Peyer's patch (tissue), 4 donors: ENCODE results near the gene ZFHX3. TPM values are rescaled to one million over a fixed set of nuclear protein-coding genes. Genes with fewer than 3 reads are reported as not detected.

ENCODE experiments used
- DNase-seq, 3 donors: peaks; one replicate each; pipeline ENCODE4 v3.0.0-alpha.2; 2017 to 2019
- H3K27ac ChIP-seq, 4 donors: fragments of 200-600 bp; sonication (generic); one replicate each; pipeline ENCODE4 v1.5.1; 2016 to 2019
- H3K27me3 ChIP-seq, 2 donors: fragments of 200-600 bp; sonication (generic); one replicate each; pipeline ENCODE4 v1.5.1; 2019
- H3K36me3 ChIP-seq, 3 donors: fragments of 200-600 bp; sonication (generic); one replicate each; pipeline ENCODE4 v1.5.1; 2016 to 2019
- H3K4me1 ChIP-seq, 4 donors: fragments of 200-600 bp; sonication (generic); one replicate each; pipeline ENCODE4 v1.5.1; 2016 to 2019
- H3K4me3 ChIP-seq, 4 donors: fragments of 200-600 bp; sonication (generic); 1 replicate in 3 of 4; 2 replicates in 1 of 4; pipeline ENCODE4 v1.5.1; 2016 to 2019; ENCODE audit warnings: mild to moderate bottlenecking in 1 of 4
- H3K9me3 ChIP-seq, 4 donors: fragments of 200-600 bp; sonication (generic); one replicate each; pipeline ENCODE4 v1.5.1; 2016 to 2019; ENCODE audit warnings: mild to moderate bottlenecking in 1 of 4
- CTCF ChIP-seq, 6 experiments: fragments of 450-650 bp in 4 of 6; fragments of 200-600 bp in 2 of 6; sonication (generic) in 1 of 6; IDR thresholded peaks; one replicate each; pipeline ENCODE4 v1.5.1; 2017 to 2019; ENCODE audit warnings: antibody characterized with exemption in 6 of 6, mild to moderate bottlenecking in 3 of 6, moderate library complexity in 1 of 6
- POLR2A ChIP-seq, 2 donors: fragments of 450-650 bp; IDR thresholded peaks; one replicate each; pipeline ENCODE4 v1.5.1; 2017; ENCODE audit warnings: antibody characterized with exemption in 2 of 2, mild to moderate bottlenecking in 2 of 2, moderate library complexity in 2 of 2
- total RNA-seq, 4 donors: library from RNA; depleted of rRNA; stranded (reverse); fragments of >200 nt; gene quantifications; one replicate each; pipeline ENCODE4 v1.1.0, GENCODE V29; 2016

The ZFHX3 gene
- total RNA-seq, 4 donors from 2014 or later, result 6.3 to 39.6 (median 14.6) TPM

- no peak for TF ChIP-seq CTCF (IDR thresholded peaks at IDR 0.05)
- TF ChIP-seq POLR2A (IDR thresholded peaks at IDR 0.05), result no peak
- no peaks in the 10 kb centered on the region for H3K27me3 ChIP-seq
- DNase-seq, result no peak
- H3K36me3 ChIP-seq, result no peaks in the 10 kb centered on the region
- no peaks in the 10 kb centered on the region for H3K9me3 ChIP-seq
- H3K4me1 ChIP-seq, result peaks cover 0 to 8% (median 0%) of the 10 kb centered on the region in 4 donors
- H3K27ac ChIP-seq, result no peak overlapping the region
- no peak overlapping the region for H3K4me3 ChIP-seq
These were observed 137.1 kb downstream of the ZFHX3 start for GRCh38 chr16:72910875-72911274.

DNA sequence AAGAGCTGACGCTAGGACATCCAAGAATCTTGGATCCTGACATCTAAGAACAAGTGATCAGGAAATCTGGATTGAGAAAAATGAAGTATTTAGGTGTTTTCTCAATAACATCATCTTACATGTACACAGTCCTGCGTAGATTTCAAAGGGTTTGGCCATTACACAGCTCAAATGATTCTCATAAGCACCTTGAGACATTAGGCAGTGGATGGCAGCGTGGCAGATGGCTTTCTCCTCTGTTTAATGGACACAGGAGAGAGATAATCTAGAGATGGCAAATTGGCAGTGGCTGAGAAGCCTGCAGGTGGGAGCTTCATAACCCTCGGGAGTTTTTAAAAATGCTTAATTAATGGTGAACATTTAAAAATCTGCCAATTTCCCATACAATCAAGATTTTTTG is 137.5 kb downstream of the ZFHX3 start:
- TF ChIP-seq POLR2A (IDR thresholded peaks at IDR 0.05) (no peak), CTCF (IDR thresholded peaks at IDR 0.05) (no peak)
- DNase-seq, result no peak
- H3K4me3 ChIP-seq, result no peak overlapping the region

DNA sequence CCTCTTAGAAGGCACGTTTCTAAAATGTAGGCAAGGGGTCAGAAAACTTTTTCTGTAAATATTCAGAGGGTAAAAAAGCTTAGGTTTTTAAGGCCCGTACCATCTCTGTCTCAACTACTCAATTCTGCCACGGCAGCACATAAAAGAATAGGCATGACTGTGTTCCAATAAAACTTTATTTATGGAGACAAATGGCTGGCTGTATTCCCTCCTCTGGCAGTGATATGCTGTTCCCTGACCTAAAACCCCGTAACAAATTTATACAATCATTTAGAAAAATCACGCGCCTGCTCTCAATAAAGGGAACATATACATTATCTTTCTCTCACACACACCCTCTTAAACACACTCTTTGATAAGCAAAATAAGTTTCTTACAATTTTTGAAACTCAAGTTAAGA is 138.7 kb downstream of the ZFHX3 start:
- no peak for DNase-seq
- H3K9me3 ChIP-seq, result no peaks in the 10 kb centered on the region
- no peak for TF ChIP-seq CTCF (IDR thresholded peaks at IDR 0.05)
- no peak for TF ChIP-seq POLR2A (IDR thresholded peaks at IDR 0.05)
- H3K4me3 ChIP-seq, result no peak overlapping the region
- peaks cover 0 to 8% (median 0%) of the 10 kb centered on the region in 4 donors for H3K4me1 ChIP-seq
- H3K36me3 ChIP-seq, result no peaks in the 10 kb centered on the region
- H3K27ac ChIP-seq, result no peak overlapping the region
- H3K27me3 ChIP-seq, result no peaks in the 10 kb centered on the region

More for the DNA sequence above, 137.5 kb downstream of the ZFHX3 start:
- Histone ChIP-seq H3K36me3 (no peaks in the 10 kb centered on the region), H3K4me1 (peaks cover 0 to 8% (median 0%) of the 10 kb centered on the region in 4 donors), H3K9me3 (no peaks in the 10 kb centered on the region), H3K27me3 (no peaks in the 10 kb centered on the region), H3K27ac (no peak overlapping the region)

DNA sequence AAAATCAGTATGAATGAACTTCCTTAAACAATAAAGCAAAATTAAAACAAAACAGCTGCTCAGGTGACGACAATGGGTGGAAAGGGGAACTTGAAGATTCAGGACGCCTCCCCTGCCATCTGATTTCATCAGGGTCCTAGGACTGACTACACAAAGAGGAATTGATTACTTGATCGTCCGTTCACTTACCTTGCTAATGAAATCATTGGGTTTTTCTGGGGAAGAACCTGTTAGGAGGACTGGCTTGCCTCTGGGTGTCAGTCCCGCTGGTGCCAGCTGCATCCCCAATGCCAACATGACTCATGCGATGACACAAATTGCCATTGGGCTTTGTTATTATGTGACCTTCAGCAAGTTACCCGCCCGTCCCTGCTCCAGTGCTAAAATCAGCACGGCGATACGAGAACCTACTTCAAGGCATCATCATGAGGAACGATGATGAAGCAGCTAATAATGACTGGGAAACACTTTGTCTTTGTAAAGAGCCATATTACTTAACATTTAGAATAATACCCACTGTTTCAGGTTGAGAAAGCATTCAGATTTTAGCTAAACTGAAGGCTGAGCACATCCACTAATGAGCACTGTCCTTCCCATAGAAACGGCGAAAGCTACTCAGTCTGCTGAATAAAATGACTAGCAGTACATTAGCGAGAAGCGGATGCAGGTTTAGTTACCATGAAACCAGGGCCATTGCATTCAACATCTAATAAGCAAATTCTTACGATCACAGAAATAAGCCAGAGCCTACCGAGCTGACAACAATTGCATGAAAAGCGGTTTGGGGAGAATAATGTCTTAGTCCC is 139.4 kb downstream of the ZFHX3 start:
- no peak for TF ChIP-seq POLR2A (IDR thresholded peaks at IDR 0.05)
- peaks cover 0 to 3% (median 0%) of the 10 kb centered on the region in 4 donors for H3K4me1 ChIP-seq
- H3K27me3 ChIP-seq, result no peaks in the 10 kb centered on the region
- H3K9me3 ChIP-seq, result no peaks in the 10 kb centered on the region
- H3K27ac ChIP-seq, result no peak overlapping the region
- no peak overlapping the region for H3K4me3 ChIP-seq
- H3K36me3 ChIP-seq, result no peaks in the 10 kb centered on the region
- no peak for DNase-seq

DNA sequence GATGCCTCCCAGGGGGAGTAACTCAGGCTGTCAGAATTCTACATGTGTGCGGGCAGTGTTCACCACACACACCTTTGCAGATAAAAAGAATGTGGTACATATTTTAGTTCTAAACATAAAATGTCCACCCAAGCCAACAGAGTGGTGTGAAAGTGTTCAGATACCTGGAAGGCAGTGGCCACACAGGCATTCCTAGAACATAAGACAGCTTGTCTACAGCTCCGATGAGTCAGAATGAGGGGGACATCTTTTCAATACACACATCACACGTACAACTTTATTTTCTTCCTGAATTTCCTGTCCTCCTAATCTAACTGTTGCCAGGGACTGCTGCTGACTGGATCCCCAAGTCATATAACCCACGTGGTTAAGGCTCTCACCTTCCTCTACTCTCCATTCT is 142.3 kb downstream of the ZFHX3 start:
- DNase-seq, result no peak
- Histone ChIP-seq H3K36me3 (no peaks in the 10 kb centered on the region), H3K27ac (no peak overlapping the region), H3K4me1 (no peaks in the 10 kb centered on the region), H3K9me3 (no peaks in the 10 kb centered on the region), H3K4me3 (no peak overlapping the region), H3K27me3 (no peaks in the 10 kb centered on the region)
- no peak for TF ChIP-seq POLR2A (IDR thresholded peaks at IDR 0.05)
- TF ChIP-seq CTCF (IDR thresholded peaks at IDR 0.05), result no peak

DNA sequence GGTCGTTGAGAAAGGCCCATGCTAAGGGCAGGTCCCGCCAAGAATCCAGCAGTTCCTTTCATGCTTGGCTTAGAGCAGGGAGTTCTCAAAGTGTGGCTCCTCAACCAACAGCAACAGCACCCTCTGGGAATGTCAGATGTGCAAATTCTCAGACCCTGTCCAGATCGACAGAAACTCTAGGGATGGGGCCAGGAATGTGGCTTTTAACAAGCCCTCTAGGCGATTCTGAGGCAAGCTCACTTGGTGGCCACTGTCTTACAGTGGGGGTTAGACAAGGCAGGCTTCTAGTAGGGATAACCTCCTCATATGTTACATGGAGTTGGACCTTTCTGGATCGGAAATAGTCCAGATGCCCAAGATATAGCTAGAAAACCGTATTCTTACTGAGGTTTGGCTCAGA is 144.8 kb downstream of the ZFHX3 start:
- H3K4me3 ChIP-seq, result no peak overlapping the region
- no peaks in the 10 kb centered on the region for H3K4me1 ChIP-seq
- no peak overlapping the region for H3K27ac ChIP-seq
- H3K36me3 ChIP-seq, result no peaks in the 10 kb centered on the region
- no peak for DNase-seq
- TF ChIP-seq CTCF (IDR thresholded peaks at IDR 0.05), result no peak
- TF ChIP-seq POLR2A (IDR thresholded peaks at IDR 0.05), result no peak
- H3K9me3 ChIP-seq, result no peaks in the 10 kb centered on the region
- H3K27me3 ChIP-seq, result no peaks in the 10 kb centered on the region
